Measurements from ENCODE around the gene CFAP299. TPM values are rescaled to one million over a fixed set of nuclear protein-coding genes. Genes with fewer than 3 reads are reported as not detected.
A peak's percentile ranks its signal among the peaks of the same experiment; 100 is the strongest.

Gene CFAP299
- total and polyA plus RNA-seq, 5 experiments from 2014 or later, result 0.37 to 0.74 TPM; not detected in 3

GRCh38 chr4:80540785-80541469 lies 205.4 kb downstream of the CFAP299 start:
- H3K27ac Mint-ChIP-seq, result no peak overlapping the region
- peaks cover 0 to 12% (median 0%) of the 10 kb centered on the region in 3 donors for H3K36me3 Mint-ChIP-seq
- peak overlapping the region in 7 of 10 donors; percentile 3 to 65 (median 40) for H3K4me3 Mint-ChIP-seq
- peaks cover 0 to 1% (median 0%) of the 10 kb centered on the region in 5 donors for H3K27me3 Mint-ChIP-seq
- peak in 2 of 10 donors; percentile 27 to 42 for DNase-seq
- peaks cover 2 to 13% (median 4%) of the 10 kb centered on the region in 9 donors for H3K9me3 Mint-ChIP-seq
- peak; percentile 65 to 76 for ATAC-seq
- POLR2A ChIA-PET, result interaction anchor here (0.6 kb wide), 1 partner anchor 9 kb away, joined by 3 read pairs; no protein-coding TSS in a partner anchor
- H3K4me1 Mint-ChIP-seq, result peaks cover 13 to 35% (median 21%) of the 10 kb centered on the region in 4 donors

GRCh38 chr4:80542747-80543146 lies 207.2 kb downstream of the CFAP299 start:
- POLR2A ChIA-PET, result no interaction called here
- peaks cover 4 to 19% (median 9%) of the 10 kb centered on the region in 9 donors for H3K9me3 Mint-ChIP-seq
- no peak overlapping the region for H3K4me3 Mint-ChIP-seq
- H3K27me3 Mint-ChIP-seq, result peaks cover 0 to 1% (median 0%) of the 10 kb centered on the region in 5 donors
- peaks cover 0 to 12% (median 12%) of the 10 kb centered on the region in 3 donors for H3K36me3 Mint-ChIP-seq
- peak in 1 of 10 donors; percentile 42 for DNase-seq
- ATAC-seq, result no peak
- H3K27ac Mint-ChIP-seq, result peak overlapping the region in 2 of 10 donors; percentile 50 to 54
- H3K4me1 Mint-ChIP-seq, result peaks cover 15 to 28% (median 20%) of the 10 kb centered on the region in 4 donors

- POLR2A ChIA-PET, result no interaction called here
Observed at GRCh38 chr4:80560337-80560736, 224.8 kb downstream of the CFAP299 start.

GRCh38 chr4:80566203-80566872 lies 230.8 kb downstream of the CFAP299 start:
- POLR2A ChIA-PET, result no interaction called here
- no peak for ATAC-seq
- peaks cover 0 to 2% (median 0%) of the 10 kb centered on the region in 5 donors for H3K27me3 Mint-ChIP-seq
- H3K4me1 Mint-ChIP-seq, result peaks cover 7 to 11% (median 10%) of the 10 kb centered on the region in 4 donors
- peak overlapping the region; percentile 7 to 71 (median 56) for H3K4me3 Mint-ChIP-seq
- peaks cover 0 to 18% (median 11%) of the 10 kb centered on the region in 3 donors for H3K36me3 Mint-ChIP-seq
- H3K27ac Mint-ChIP-seq, result peak overlapping the region in 8 of 10 donors; percentile 2 to 65 (median 26)
- H3K9me3 Mint-ChIP-seq, result peaks cover 6 to 26% (median 11%) of the 10 kb centered on the region in 9 donors
- no peak for DNase-seq

More at GRCh38 chr4:80560337-80560736, 224.8 kb downstream of the CFAP299 start:
- Mint-ChIP-seq H3K4me3 (no peak overlapping the region), H3K27me3 (peaks cover 0 to 2% (median 0%) of the 10 kb centered on the region in 5 donors), H3K9me3 (peaks cover 10 to 27% (median 14%) of the 10 kb centered on the region in 9 donors), H3K36me3 (peaks cover 0 to 23% (median 20%) of the 10 kb centered on the region in 3 donors), H3K27ac (peak overlapping the region in 1 of 10 donors; percentile 46), H3K4me1 (peaks cover 0 to 7% (median 5%) of the 10 kb centered on the region in 4 donors)
- DNase-seq (no peak), ATAC-seq (no peak)

GRCh38 chr4:80568891-80569290 lies 233.4 kb downstream of the CFAP299 start:
- no peaks in the 10 kb centered on the region for H3K27me3 Mint-ChIP-seq
- H3K4me1 Mint-ChIP-seq, result peaks cover 7 to 11% (median 10%) of the 10 kb centered on the region in 4 donors
- DNase-seq (no peak), ATAC-seq (no peak)
- no peak overlapping the region for H3K4me3 Mint-ChIP-seq
- H3K9me3 Mint-ChIP-seq, result peaks cover 0 to 12% (median 5%) of the 10 kb centered on the region in 9 donors
- H3K27ac Mint-ChIP-seq, result no peak overlapping the region
- POLR2A ChIA-PET, result no interaction called here
- H3K36me3 Mint-ChIP-seq, result peaks cover 0 to 10% (median 9%) of the 10 kb centered on the region in 3 donors

- Mint-ChIP-seq H3K4me1 (peaks cover 8 to 19% (median 12%) of the 10 kb centered on the region in 4 donors), H3K27ac (no peak overlapping the region), H3K27me3 (no peaks in the 10 kb centered on the region), H3K36me3 (peaks cover 0 to 24% (median 17%) of the 10 kb centered on the region in 3 donors), H3K4me3 (no peak overlapping the region), H3K9me3 (peaks cover 0 to 30% (median 9%) of the 10 kb centered on the region in 9 donors)
- no peak for DNase-seq
- no peak for ATAC-seq
- POLR2A ChIA-PET, result no interaction called here
Observed at GRCh38 chr4:80576796-80577195, 241.3 kb downstream of the CFAP299 start.

- Mint-ChIP-seq H3K4me3 (no peak overlapping the region), H3K27me3 (peaks cover 0 to 2% (median 0%) of the 10 kb centered on the region in 5 donors), H3K9me3 (peaks cover 0 to 27% (median 6%) of the 10 kb centered on the region in 9 donors), H3K27ac (no peak overlapping the region), H3K36me3 (peaks cover 0 to 20% (median 12%) of the 10 kb centered on the region in 3 donors), H3K4me1 (peaks cover 11 to 24% (median 18%) of the 10 kb centered on the region in 4 donors)
- POLR2A ChIA-PET, result no interaction called here
- no peak for ATAC-seq
- DNase-seq, result no peak
Observed at GRCh38 chr4:80578001-80578400, 242.5 kb downstream of the CFAP299 start.

GRCh38 chr4:80585542-80585941 lies 250.0 kb downstream of the CFAP299 start:
- Mint-ChIP-seq H3K9me3 (no peaks in the 10 kb centered on the region), H3K27me3 (peaks cover 0 to 5% (median 0%) of the 10 kb centered on the region in 5 donors), H3K4me1 (peaks cover 10 to 23% (median 16%) of the 10 kb centered on the region in 4 donors), H3K4me3 (no peak overlapping the region), H3K36me3 (peaks cover 0 to 3% (median 0%) of the 10 kb centered on the region in 3 donors), H3K27ac (no peak overlapping the region)
- ATAC-seq (no peak), DNase-seq (no peak)
- POLR2A ChIA-PET, result no interaction called here

- Mint-ChIP-seq H3K27ac (no peak overlapping the region), H3K4me1 (peaks cover 10 to 14% (median 11%) of the 10 kb centered on the region in 4 donors), H3K27me3 (peaks cover 0 to 5% (median 0%) of the 10 kb centered on the region in 5 donors), H3K36me3 (peaks cover 0 to 3% (median 0%) of the 10 kb centered on the region in 3 donors), H3K9me3 (peaks cover 0 to 1% (median 0%) of the 10 kb centered on the region in 9 donors), H3K4me3 (no peak overlapping the region)
- ATAC-seq (no peak), DNase-seq (no peak)
- POLR2A ChIA-PET, result no interaction called here
Observed at GRCh38 chr4:80586716-80587115, 251.2 kb downstream of the CFAP299 start.

GRCh38 chr4:80587871-80588385 lies 252.4 kb downstream of the CFAP299 start:
- Mint-ChIP-seq H3K36me3 (peaks cover 0 to 3% (median 0%) of the 10 kb centered on the region in 3 donors), H3K27ac (peak overlapping the region in 3 of 10 donors; percentile 33 to 73 (median 57)), H3K4me1 (peaks cover 4 to 8% (median 8%) of the 10 kb centered on the region in 4 donors), H3K4me3 (no peak overlapping the region), H3K27me3 (peaks cover 0 to 3% (median 0%) of the 10 kb centered on the region in 5 donors), H3K9me3 (peaks cover 0 to 1% (median 0%) of the 10 kb centered on the region in 9 donors)
- POLR2A ChIA-PET, result no interaction called here
- DNase-seq (no peak), ATAC-seq (no peak)

- peaks cover 0 to 13% (median 3%) of the 10 kb centered on the region in 9 donors for H3K9me3 Mint-ChIP-seq
- POLR2A ChIA-PET, result no interaction called here
- ATAC-seq, result no peak
Observed at GRCh38 chr4:80592950-80593349, 257.4 kb downstream of the CFAP299 start.

GRCh38 chr4:80594701-80595100 lies 259.2 kb downstream of the CFAP299 start:
- POLR2A ChIA-PET, result no interaction called here
- ATAC-seq, result no peak
- Mint-ChIP-seq H3K36me3 (peaks cover 0 to 11% (median 2%) of the 10 kb centered on the region in 3 donors), H3K4me1 (peaks cover 0 to 3% (median 0%) of the 10 kb centered on the region in 4 donors), H3K4me3 (no peak overlapping the region), H3K9me3 (peaks cover 0 to 13% (median 3%) of the 10 kb centered on the region in 9 donors), H3K27ac (peak overlapping the region in 1 of 10 donors; percentile 63), H3K27me3 (no peaks in the 10 kb centered on the region)
- no peak for DNase-seq

More at GRCh38 chr4:80592950-80593349, 257.4 kb downstream of the CFAP299 start:
- H3K36me3 Mint-ChIP-seq, result peaks cover 0 to 11% (median 2%) of the 10 kb centered on the region in 3 donors
- H3K4me3 Mint-ChIP-seq, result no peak overlapping the region
- H3K27ac Mint-ChIP-seq, result no peak overlapping the region
- DNase-seq, result no peak
- peaks cover 2 to 4% (median 3%) of the 10 kb centered on the region in 4 donors for H3K4me1 Mint-ChIP-seq
- H3K27me3 Mint-ChIP-seq, result no peaks in the 10 kb centered on the region

Data from naive thymus-derived CD8-positive, alpha-beta T cell (primary cell).